GM12865 (cell line): ENCODE results near the gene IGSF9B.

ENCODE experiments used
- DNase-seq: peaks from one replicate; pipeline ENCODE4 v3.0.0; 2010; ENCODE audit warnings: low read depth
- H3K4me3 ChIP-seq: 2 replicates; pipeline ENCODE4 v1.5.1; 2011; ENCODE audit warnings: mild to moderate bottlenecking, low read depth, low read length, control low read depth
- TF ChIP-seq, protein P1 (sequence below): IDR thresholded peaks from 2 replicates; pipeline ENCODE4 v1.5.1; 2011; ENCODE audit warnings: low read length, control low read depth, low read depth, inconsistent platforms; ENCODE audit not compliant: insufficient read depth; ENCODE audit errors: missing control alignments

The IGSF9B gene

DNA sequence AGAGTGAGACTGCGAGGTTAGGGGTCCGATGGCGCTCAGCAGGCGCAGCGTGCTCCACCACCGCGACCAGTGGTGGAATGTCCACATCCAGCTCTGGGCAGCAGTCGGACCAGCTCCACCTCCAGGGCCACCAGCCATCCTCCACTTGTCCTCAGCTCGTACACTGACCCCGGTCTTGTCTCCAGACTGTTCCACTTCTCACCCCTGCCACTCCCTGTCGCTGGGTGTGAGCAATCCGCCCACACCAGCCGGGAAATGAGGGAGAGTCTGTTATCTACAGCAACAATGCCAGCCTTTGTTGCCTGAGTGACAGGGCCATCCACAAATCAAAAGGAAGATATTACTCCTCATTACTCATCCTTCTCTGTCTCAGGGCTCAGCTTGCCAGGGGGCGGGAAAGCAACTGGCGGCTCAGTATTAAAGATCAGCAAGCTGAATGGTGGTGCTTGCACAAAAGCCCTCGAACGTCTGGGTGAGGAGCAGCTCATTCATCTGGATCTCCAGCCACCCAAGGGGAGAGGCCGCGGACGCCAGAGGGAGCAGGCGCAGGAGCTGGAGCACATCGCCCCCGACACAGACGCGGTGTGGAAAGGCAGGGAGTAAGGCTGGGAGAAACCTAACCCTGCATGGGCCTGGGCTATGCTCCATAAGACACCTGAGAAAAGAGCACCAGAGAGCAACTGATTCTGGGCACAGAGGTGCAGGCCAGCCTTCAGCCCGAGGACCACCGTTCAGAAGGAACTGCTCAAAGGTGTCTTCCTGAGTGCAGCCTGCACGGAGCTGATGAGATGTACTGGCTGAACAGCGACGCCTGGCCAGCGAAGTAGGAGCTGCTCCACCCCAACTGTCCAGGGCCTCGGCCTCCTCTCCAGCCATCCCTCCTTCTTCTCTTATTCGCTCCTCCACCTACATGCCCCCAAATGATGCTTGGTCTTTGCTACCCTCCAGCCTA lies 21.9 kb downstream of the IGSF9B start:
- TF ChIP-seq, protein P1, sequence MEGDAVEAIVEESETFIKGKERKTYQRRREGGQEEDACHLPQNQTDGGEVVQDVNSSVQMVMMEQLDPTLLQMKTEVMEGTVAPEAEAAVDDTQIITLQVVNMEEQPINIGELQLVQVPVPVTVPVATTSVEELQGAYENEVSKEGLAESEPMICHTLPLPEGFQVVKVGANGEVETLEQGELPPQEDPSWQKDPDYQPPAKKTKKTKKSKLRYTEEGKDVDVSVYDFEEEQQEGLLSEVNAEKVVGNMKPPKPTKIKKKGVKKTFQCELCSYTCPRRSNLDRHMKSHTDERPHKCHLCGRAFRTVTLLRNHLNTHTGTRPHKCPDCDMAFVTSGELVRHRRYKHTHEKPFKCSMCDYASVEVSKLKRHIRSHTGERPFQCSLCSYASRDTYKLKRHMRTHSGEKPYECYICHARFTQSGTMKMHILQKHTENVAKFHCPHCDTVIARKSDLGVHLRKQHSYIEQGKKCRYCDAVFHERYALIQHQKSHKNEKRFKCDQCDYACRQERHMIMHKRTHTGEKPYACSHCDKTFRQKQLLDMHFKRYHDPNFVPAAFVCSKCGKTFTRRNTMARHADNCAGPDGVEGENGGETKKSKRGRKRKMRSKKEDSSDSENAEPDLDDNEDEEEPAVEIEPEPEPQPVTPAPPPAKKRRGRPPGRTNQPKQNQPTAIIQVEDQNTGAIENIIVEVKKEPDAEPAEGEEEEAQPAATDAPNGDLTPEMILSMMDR = no peak
- DNase-seq = peak; percentile 14
- no peak overlapping the region for H3K4me3 ChIP-seq

DNA sequence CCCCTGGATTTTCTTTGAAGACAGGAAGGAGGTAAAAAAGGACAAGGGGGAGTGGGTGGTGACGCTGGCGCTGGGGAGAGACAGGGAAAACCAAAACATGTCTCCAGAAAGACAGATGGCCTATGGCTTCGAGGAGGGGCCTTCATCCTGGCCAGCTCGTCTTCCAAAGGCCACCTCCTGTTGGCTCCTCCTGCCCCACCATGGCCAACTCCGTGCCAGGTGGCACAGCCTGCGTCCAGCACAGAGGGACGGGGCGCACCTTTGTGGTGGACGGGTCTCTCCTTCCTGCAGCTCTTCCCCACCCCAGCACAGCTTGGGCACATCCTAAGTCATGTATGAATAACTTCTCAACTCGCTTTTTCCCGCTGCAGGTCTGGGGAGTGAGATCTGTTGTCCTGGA lies 22.7 kb downstream of the IGSF9B start:
- TF ChIP-seq, protein P1 = no peak
- no peak overlapping the region for H3K4me3 ChIP-seq
- no peak for DNase-seq

DNA sequence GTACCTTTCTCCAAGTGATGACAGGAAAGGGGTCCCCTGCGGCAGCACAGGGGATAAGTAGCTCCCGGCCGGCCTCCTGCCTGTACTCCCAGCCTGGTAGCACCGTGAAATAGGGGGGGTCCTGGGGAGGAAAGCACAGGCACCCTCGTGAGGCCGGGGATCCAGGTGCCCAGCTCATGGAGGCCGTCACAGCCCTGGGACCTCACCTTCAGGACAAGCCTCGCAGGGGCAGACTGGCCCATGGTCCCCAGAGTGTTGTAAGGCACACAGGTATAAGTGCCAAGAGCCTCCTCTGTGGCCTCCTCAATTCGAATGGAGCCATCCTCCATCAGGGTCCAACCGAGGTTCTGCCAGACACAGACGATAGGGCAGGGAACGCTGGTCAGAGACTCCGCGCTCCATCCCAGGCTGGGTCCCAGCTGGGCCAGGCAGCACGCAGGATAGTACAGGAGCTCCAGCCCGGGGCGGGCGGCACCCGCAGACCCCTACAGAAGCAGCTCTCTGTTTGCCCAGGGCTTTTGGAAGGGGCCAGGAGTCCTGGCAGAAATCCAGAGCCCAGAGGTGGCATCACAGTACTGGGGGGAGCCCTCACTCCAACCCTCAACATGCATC lies 25.2 kb downstream of the IGSF9B start:
- no peak overlapping the region for H3K4me3 ChIP-seq
- TF ChIP-seq, protein P1 = no peak
- DNase-seq = no peak

DNA sequence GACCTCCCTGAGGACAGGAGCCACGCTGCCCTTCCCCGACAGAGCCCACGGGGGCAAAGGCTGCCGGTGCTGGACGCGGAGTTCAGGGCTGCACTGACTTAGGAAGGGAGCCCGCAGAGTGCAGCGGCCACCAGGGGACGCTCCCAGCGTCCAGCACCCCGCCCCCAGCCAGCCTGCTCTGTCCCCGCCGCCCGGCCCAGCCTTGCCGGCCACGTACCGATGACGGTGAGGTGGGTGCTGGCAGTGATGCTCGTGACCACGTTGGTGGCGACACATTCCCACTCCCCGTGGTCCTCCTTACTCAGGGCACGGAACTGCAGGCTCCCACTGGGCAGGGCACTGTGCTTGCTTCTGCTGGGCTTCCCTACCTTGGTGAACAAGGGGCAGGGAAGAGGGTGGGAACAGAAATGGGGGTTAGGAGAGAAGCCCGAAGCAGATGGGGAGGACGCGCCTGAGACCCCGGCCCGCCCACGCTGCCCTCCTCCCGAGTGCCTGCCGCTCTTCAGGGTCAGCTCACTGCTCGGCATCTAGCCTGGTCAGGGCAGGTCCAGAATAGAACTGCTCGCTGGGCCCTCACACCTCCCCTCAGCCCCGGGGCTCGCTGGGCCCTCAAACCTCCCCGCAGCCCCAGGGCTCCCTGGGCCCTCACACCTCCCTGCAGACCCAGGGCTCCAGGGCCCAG lies 25.9 kb downstream of the IGSF9B start:
- no peak overlapping the region for H3K4me3 ChIP-seq
- TF ChIP-seq, protein P1 = peak; percentile 31
- DNase-seq = no peak

DNA sequence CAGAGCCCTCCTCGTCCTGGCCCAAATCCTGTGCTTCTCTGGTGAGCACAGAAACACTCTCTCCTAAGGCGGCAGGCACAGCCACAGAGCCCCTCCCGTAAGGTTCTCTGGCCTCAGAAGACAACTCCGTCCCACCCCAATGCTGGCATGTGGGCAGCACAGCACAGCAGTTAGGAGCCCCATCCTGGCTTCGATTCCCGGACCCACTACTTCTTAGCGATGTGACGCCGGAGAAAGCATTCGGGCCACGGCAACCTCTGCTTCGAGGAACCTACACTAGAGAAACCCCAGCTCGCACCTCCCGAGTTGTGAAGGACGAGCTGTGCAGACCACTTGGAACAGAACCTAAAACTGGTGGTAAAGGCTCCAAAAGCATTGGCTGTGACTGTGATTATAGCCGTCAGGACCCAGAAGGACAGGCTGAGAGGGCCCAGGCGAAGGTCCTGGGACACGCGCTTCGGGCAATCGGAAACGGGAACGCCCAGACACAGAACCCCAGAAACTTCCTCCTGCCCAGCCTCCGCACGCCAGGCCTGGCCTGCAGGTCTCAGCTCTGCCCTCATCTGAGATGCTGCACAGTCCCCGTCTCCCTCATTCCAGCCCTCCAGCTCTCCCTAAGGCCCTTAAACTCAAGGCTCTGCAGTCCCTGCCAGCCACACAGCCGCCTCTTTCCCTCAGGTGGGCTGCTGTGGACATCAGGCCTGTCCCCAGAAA lies 26.6 kb downstream of the IGSF9B start:
- no peak overlapping the region for H3K4me3 ChIP-seq
- TF ChIP-seq, protein P1 = no peak
- DNase-seq = no peak

DNA sequence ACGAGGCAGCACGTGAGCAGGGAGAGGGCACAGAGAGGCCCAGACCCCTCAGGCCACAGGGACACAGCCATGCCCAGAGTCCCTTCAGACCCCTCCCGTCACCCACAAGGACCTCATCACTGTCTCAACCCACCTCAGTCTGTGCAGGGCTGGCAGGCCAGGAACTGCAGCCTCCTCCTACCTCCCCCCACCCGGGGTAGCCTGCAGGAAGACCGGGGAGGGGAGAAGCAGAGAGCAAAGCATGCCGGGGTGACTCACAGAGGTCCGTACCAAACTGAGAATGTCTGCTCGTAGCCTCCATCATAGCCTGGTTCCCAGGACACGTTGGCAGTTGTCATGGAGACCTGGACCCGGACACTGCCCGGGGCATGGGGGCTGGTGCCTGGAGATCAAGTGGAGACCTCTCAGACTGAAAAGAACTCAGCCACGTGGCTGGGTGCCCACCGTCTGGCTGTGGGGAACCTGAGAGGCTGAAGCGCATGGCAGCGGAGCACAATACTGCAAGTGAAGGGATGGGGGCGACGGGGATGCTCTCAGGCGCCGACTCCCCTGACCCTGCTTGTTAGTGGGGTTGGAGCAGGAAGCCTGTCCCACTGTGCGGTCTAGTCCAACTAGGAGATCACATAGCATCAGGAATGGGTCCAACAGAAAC lies 27.2 kb downstream of the IGSF9B start:
- DNase-seq = no peak
- no peak overlapping the region for H3K4me3 ChIP-seq
- TF ChIP-seq, protein P1 = no peak
